Motor neuron (in vitro differentiated cells): Measurements from ENCODE around the gene PP2D1. TPM values are rescaled to one million over a fixed set of nuclear protein-coding genes. Genes with fewer than 3 reads are reported as not detected.

ENCODE experiments used
- ATAC-seq, 8 experiments: fragments of 200-7000 bp; cut with Tn5 transposase; replicated peaks in 6 of 8; 2 replicates each; pipeline ENCODE4 v1.8.0; 2021; ENCODE audit warnings: mild to moderate bottlenecking in 8 of 8, moderate library complexity in 8 of 8
- H3K27ac ChIP-seq, 2 donors: fragments of 250-450 bp; sonication (Bioruptor Pico); 2 replicates each; pipeline ENCODE4 v1.9.0; 2021; ENCODE audit warnings: antibody characterized with exemption in 2 of 2, mild to moderate bottlenecking in 2 of 2, moderate library complexity in 1 of 2
- H3K4me1 ChIP-seq, 2 donors: fragments of 250-450 bp; sonication (Bioruptor Pico); replicated peaks in 1 of 2; 2 replicates each; pipeline ENCODE4 v1.6.1; 2021; ENCODE audit warnings: antibody characterized with exemption in 2 of 2, mild to moderate bottlenecking in 2 of 2, moderate library complexity in 1 of 2
- H3K4me3 ChIP-seq, 5 donors: fragments of 250-450 bp; sonication (Bioruptor Pico); 2 replicates each; pipeline ENCODE4 v1.9.0; 2021; ENCODE audit warnings: antibody characterized with exemption in 5 of 5, mild to moderate bottlenecking in 5 of 5, moderate library complexity in 4 of 5
- WGBS, 10 experiments: fragments of 450-650 bp; shearing (Covaris generic); methylation state at CpG; one replicate each; pipeline ENCODE4 v1.0.0; 2022; 5-methylcytosine and 5-hydroxymethylcytosine counted together
- in situ Hi-C, 9 experiments: fragments of 400-800 bp; cut with MboI; loops; one replicate each; pipeline ENCODE4 v1.15.0; 2021; ENCODE audit warnings: low sequenced_read_pairs in 9 of 9, low pct_unique_long_range_greater_than_20kb in 2 of 9; ENCODE audit not compliant: unreplicated experiment in 9 of 9
- total RNA-seq, 8 experiments: library from RNA; unstranded; fragments of 300-600 nt; gene quantifications; 2 replicates each; pipeline versions ENCODE4 v1.2.3 to v1.2.4, GENCODE V29; 2022

The PP2D1 gene
- total RNA-seq, 8 experiments from 2014 or later = 0.41 to 2.7 (median 0.89) TPM

DNA sequence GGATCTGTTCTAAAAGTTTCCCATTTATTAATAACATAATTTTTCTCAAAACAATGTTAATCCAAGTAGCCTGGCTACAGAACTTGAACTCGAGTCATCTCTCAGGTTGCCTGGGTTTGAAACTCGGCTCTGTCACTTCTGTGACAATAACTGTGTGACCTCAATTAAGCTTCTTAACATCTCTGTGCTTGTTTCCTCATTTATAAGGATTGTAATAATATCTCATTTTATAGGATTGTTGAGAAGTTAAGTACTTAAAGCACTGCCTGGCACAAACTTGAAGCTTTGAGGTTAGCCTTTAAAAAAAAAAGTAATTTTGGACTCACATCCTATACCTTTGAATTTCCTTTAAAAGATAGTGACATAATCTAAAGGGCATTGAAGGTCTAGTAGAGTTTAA is 61.7 kb downstream of the PP2D1 start:
- Histone ChIP-seq H3K27ac (no peak overlapping the region), H3K4me3 (no peak overlapping the region), H3K4me1 (peaks cover 11 to 26% of the 10 kb centered on the region in 2 donors)
- ATAC-seq = no peak
- in situ Hi-C loops = no loop called here
- WGBS, 10 experiments = 44 to 92% (median 82%) methylated on average over 1 to 2 of the region's 2 CpGs; no CpG with 5 or more reads in 4 of the 10 experiments

- H3K27ac ChIP-seq = peak overlapping the region; percentile 94 to 98
- 0 to 4% (median 0%) methylated on average over 1 to 2 of the region's 2 CpGs; no CpG with 5 or more reads in 3 of the 10 experiments for WGBS, 10 experiments
Observed at GRCh38 chr3:19948226-19948591, 63.9 kb downstream of the PP2D1 start.

GRCh38 chr3:19947549-19948225 is 64.4 kb downstream of the PP2D1 start:
- in situ Hi-C loops = no loop called here
- Histone ChIP-seq H3K4me1 (peaks cover 11 to 26% of the 10 kb centered on the region in 2 donors), H3K4me3 (peak overlapping the region; percentile 60 to 95 (median 64)), H3K27ac (peak overlapping the region; percentile 94 to 98)
- ATAC-seq = peak; percentile 2 to 53 (median 42)
- 0% methylated on average over 2 to 6 of the region's 30 CpGs; no CpG with 5 or more reads in 3 of the 10 experiments for WGBS, 10 experiments

More at GRCh38 chr3:19948226-19948591, 63.9 kb downstream of the PP2D1 start:
- in situ Hi-C loops = no loop called here
- Histone ChIP-seq H3K4me1 (peaks cover 11 to 26% of the 10 kb centered on the region in 2 donors), H3K4me3 (peak overlapping the region; percentile 60 to 95 (median 64))
- no peak for ATAC-seq

- in situ Hi-C loops = no loop called here
- WGBS, 10 experiments = 0% methylated on average over 1 to 3 of the region's 73 CpGs; no CpG with 5 or more reads in 8 of the 10 experiments
- ATAC-seq = peak; percentile 85 to 96 (median 93)
- H3K4me1 ChIP-seq = peaks cover 11 to 26% of the 10 kb centered on the region in 2 donors
- H3K4me3 ChIP-seq = peak within 1 kb of the TSS; percentile 60 to 95 (median 64)
- peak within 1 kb of the TSS; percentile 94 to 98 for H3K27ac ChIP-seq
Observed at GRCh38 chr3:19946832-19947548, 65.1 kb downstream of the PP2D1 start, which contains the start of gene RAB5A. TSS of gene RAB5A (plus strand) at chr3:19947097. CDS start at chr3:19950899, 3,802 bp downstream.

DNA sequence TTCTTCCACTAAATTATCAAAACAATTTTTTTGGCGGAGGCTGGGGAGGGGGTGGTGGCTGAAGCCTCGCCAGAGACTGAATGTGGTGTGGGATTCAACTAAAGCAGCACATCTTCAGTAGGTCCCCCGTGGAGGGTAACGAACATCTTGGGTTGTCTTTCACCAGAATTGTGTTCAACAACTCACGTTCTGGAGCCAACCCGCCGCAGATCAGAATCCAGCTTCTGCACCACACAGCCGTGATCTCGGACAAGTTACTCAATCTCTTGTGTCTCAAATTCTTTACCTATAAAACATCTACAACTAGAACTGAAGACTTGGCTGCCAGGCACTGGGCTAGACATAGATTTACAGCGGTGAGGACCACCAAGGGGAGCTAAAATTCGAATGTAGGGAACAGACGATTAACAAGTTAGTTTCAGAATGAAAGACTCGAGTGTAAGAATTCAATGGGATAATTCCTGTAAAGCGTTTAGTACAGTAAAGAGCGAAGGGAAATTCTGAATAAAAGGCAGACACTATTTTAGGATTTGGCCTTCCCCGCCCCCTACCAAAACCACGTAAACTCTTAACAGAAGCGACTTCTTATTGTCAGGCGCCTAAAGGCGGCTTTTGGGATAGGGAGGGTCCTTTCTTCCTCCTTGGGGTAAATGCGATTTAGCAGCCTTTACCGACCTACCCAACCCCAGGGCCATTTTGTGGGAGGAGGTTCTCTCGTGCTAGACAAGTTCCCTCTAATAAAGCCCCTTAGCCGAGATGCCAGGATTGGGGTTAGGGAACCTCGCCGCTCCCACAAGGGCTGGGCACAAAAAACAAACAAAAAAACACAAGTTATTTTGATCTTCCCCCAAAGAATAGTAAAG is 65.9 kb downstream of the PP2D1 start:
- Histone ChIP-seq H3K4me3 (peak overlapping the region; percentile 60 to 95 (median 64)), H3K27ac (peak overlapping the region; percentile 88 to 98), H3K4me1 (peaks cover 11 to 26% of the 10 kb centered on the region in 2 donors)
- peak in 5 of 8 experiments; percentile 13 to 34 (median 25) for ATAC-seq
- 3 to 100% (median 63%) methylated on average over 1 to 24 of the region's 26 CpGs; no CpG with 5 or more reads in 1 of the 10 experiments for WGBS, 10 experiments
- in situ Hi-C loops = no loop called here

GRCh38 chr3:19945534-19945933 is 66.5 kb downstream of the PP2D1 start:
- peaks cover 11 to 26% of the 10 kb centered on the region in 2 donors for H3K4me1 ChIP-seq
- in situ Hi-C loops = no loop called here
- H3K27ac ChIP-seq = no peak overlapping the region
- 60 to 100% (median 96%) methylated on average over 1 to 9 of the region's 9 CpGs for whole genome bisulfite sequencing, 10 experiments
- no peak overlapping the region for H3K4me3 ChIP-seq
- ATAC-seq = no peak

- no peak for ATAC-seq
- WGBS, 10 experiments = 14 to 71% (median 67%) methylated on average over 1 of the region's 1 CpG; no CpG with 5 or more reads in 5 of the 10 experiments
- Histone ChIP-seq H3K27ac (no peak overlapping the region), H3K4me1 (peaks cover 0 to 1% of the 10 kb centered on the region in 2 donors), H3K4me3 (no peak overlapping the region)
- in situ Hi-C loops = no loop called here
Observed at GRCh38 chr3:19940643-19941042, 71.4 kb downstream of the PP2D1 start.

DNA sequence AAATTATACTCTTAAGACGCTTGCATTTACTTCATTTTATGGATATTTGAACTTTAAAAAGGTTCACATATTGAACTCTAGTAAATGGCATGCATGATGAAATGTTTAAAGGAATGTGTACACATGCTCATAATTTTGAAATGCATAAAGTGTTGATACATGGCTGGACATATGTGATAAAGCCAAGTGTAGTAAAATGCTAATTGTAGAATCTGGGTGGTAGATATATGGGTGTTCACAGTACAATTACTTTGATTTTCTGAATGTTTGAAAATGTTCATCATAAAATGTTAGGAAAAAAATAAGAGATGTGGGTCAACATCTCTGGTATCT is 73.8 kb downstream of the PP2D1 start:
- 20 to 78% (median 56%) methylated on average over 1 of the region's 1 CpG; no CpG with 5 or more reads in 4 of the 10 experiments for WGBS, 10 experiments

GRCh38 chr3:19937459-19938294 is 74.4 kb downstream of the PP2D1 start:
- in situ Hi-C loops = no loop called here
- H3K4me1 ChIP-seq = peaks cover 0 to 7% of the 10 kb centered on the region in 2 donors
- WGBS, 10 experiments = 59 to 89% (median 77%) methylated on average over 2 to 6 of the region's 7 CpGs; no CpG with 5 or more reads in 1 of the 10 experiments
- no peak overlapping the region for H3K4me3 ChIP-seq
- no peak overlapping the region for H3K27ac ChIP-seq
- peak in 1 of 8 experiments; percentile 16 for ATAC-seq

More for the DNA sequence above, 73.8 kb downstream of the PP2D1 start:
- ATAC-seq = peak in 2 of 8 experiments; percentile 55 to 82
- in situ Hi-C loops = no loop called here
- Histone ChIP-seq H3K27ac (no peak overlapping the region), H3K4me1 (peaks cover 0 to 7% of the 10 kb centered on the region in 2 donors), H3K4me3 (no peak overlapping the region)
